IMR-90 (cell line): ENCODE measurements around the gene DALRD3. TPM values are rescaled to one million over a fixed set of nuclear protein-coding genes. Genes with fewer than 3 reads are reported as not detected.

Experiments
- ATAC-seq: fragments of 200-7000 bp; cut with Tn5 transposase; 2 replicates; pipeline ENCODE4 v1.9.1; 2020; ENCODE audit warnings: low read depth, mild to moderate bottlenecking, moderate library complexity
- BruUV-seq: library from RNA; stranded (reverse); fragments of 400-500 nt; replicated peaks from 2 replicates; lab custom pipeline; 2021; lab: Mats Ljungman, UMichigan
- CTCF ChIA-PET: fragments of 300-600 bp; formaldehyde crosslinking; extraction: SDS; loops from one replicate; lab custom pipeline; 2021; ENCODE audit warnings: antibody characterized with exemption; lab: Yijun Ruan, JAX
- POLR2A ChIA-PET: fragments of 300-600 bp; sonication (Branson Sonifier 250); formaldehyde crosslinking; loops from one replicate; lab custom pipeline; 2022; ENCODE audit warnings: antibody characterized with exemption; ENCODE audit not compliant: unreplicated experiment; lab: Charles Lee
- DNase-seq: peaks from one replicate; pipeline ENCODE4 v3.0.0; 2013
- H2AFZ ChIP-seq: replicated peaks from 2 replicates; pipeline ENCODE3; 2013; ENCODE audit warnings: low read length, mild to moderate bottlenecking; ENCODE audit not compliant: poor library complexity
- H2AK5ac ChIP-seq: 2 replicates; pipeline ENCODE4 v1.6.1; 2013; ENCODE audit warnings: low read depth, low read length, inconsistent platforms
- H2AK9ac ChIP-seq: replicated peaks from 2 replicates; pipeline ENCODE3; 2013; ENCODE audit warnings: mild to moderate bottlenecking, low read depth, low read length, moderate library complexity; ENCODE audit not compliant: poor library complexity
- H2BK120ac ChIP-seq: 2 replicates; pipeline ENCODE4 v1.6.1; 2013; ENCODE audit warnings: low read depth, low read length, inconsistent platforms
- H2BK15ac ChIP-seq: 3 replicates; pipeline ENCODE4 v1.6.1; 2013; ENCODE audit warnings: low read depth, low read length, inconsistent platforms
- H2BK20ac ChIP-seq: 2 replicates; pipeline ENCODE4 v1.6.1; 2013; ENCODE audit warnings: low read depth, mild to moderate bottlenecking, inconsistent platforms, low read length, moderate library complexity
- H2BK5ac ChIP-seq: 2 replicates; pipeline ENCODE4 v1.6.1; 2013; ENCODE audit warnings: mild to moderate bottlenecking, low read depth, low read length, inconsistent platforms; ENCODE audit not compliant: poor library complexity, severe bottlenecking
- H3K14ac ChIP-seq: replicated peaks from 2 replicates; pipeline ENCODE4 v1.6.1; 2013; ENCODE audit warnings: low read depth, low read length, inconsistent platforms
- H3K18ac ChIP-seq: 2 replicates; pipeline ENCODE4 v1.6.1; 2013; ENCODE audit warnings: low read depth, low read length, control low read depth
- H3K23ac ChIP-seq: 2 replicates; pipeline ENCODE4 v1.6.1; 2013; ENCODE audit warnings: low read depth, low read length, inconsistent platforms
- H3K27ac ChIP-seq: 2 replicates; pipeline ENCODE4 v1.5.1; 2013; ENCODE audit warnings: mild to moderate bottlenecking, control low read depth, low read length; ENCODE audit not compliant: insufficient read depth
- H3K27me3 ChIP-seq: 2 replicates; pipeline ENCODE4 v1.6.1; 2013; ENCODE audit warnings: low read length; ENCODE audit not compliant: control insufficient read depth, insufficient read depth
- H3K36me3 ChIP-seq: 2 replicates; pipeline ENCODE4 v1.6.1; 2013; ENCODE audit warnings: low read length, mixed read lengths; ENCODE audit not compliant: control insufficient read depth, insufficient read depth
- H3K4ac ChIP-seq: 2 replicates; pipeline ENCODE4 v1.6.1; 2013; ENCODE audit warnings: low read depth, low read length, inconsistent platforms
- H3K4me1 ChIP-seq: 2 replicates; pipeline ENCODE4 v1.6.1; 2013; ENCODE audit warnings: low read length, mixed read lengths; ENCODE audit not compliant: control insufficient read depth, insufficient read depth
- H3K4me2 ChIP-seq: 2 replicates; pipeline ENCODE4 v1.6.1; 2013; ENCODE audit warnings: low read depth, mild to moderate bottlenecking, control low read depth, low read length, moderate library complexity
- H3K4me3 ChIP-seq: 2 replicates; pipeline ENCODE4 v1.5.1; 2013; ENCODE audit warnings: low read depth, mild to moderate bottlenecking, control low read depth, low read length, moderate library complexity; ENCODE audit not compliant: insufficient read depth
- H3K56ac ChIP-seq: 2 replicates; pipeline ENCODE4 v1.6.1; 2013; ENCODE audit warnings: low read length, inconsistent platforms; ENCODE audit not compliant: insufficient read depth; ENCODE audit errors: extremely low read depth
- H3K79me1 ChIP-seq, 2 experiments: 2 replicates each; pipeline ENCODE4 v1.6.1; 2013; ENCODE audit warnings: low read length in 2 of 2, inconsistent platforms in 1 of 2, low read depth in 1 of 2
- H3K9ac ChIP-seq: 2 replicates; pipeline ENCODE4 v1.6.1; 2013; ENCODE audit warnings: low read depth, low read length, control low read depth
- H3K9me1 ChIP-seq: 2 replicates; pipeline ENCODE4 v1.6.1; 2013; ENCODE audit warnings: low read length, inconsistent platforms; ENCODE audit not compliant: insufficient read depth
- H3K9me3 ChIP-seq: 2 replicates; pipeline ENCODE4 v1.6.1; 2013; ENCODE audit warnings: low read length; ENCODE audit not compliant: control insufficient read depth, insufficient read depth
- H4K20me1 ChIP-seq: 2 replicates; pipeline ENCODE4 v1.6.1; 2013; ENCODE audit warnings: low read length, inconsistent platforms; ENCODE audit not compliant: insufficient read depth
- H4K5ac ChIP-seq: 2 replicates; pipeline ENCODE4 v1.6.1; 2013; ENCODE audit warnings: mild to moderate bottlenecking, low read depth, low read length, control low read depth
- H4K8ac ChIP-seq, 2 experiments: 2 replicates each; pipeline ENCODE4 v1.6.1; 2013; ENCODE audit warnings: low read depth in 2 of 2, low read length in 2 of 2, control low read depth in 1 of 2, inconsistent platforms in 1 of 2
- H4K91ac ChIP-seq: 2 replicates; pipeline ENCODE4 v1.6.1; 2013; ENCODE audit warnings: low read depth, low read length, inconsistent platforms; ENCODE audit not compliant: insufficient read depth
- BHLHE40 ChIP-seq: fragments of 150-350 bp; IDR thresholded peaks from 2 replicates; pipeline ENCODE4 v1.6.1; 2016; ENCODE audit warnings: mild to moderate bottlenecking, low read depth, low read length
- CEBPB ChIP-seq: IDR thresholded peaks from 2 replicates; pipeline ENCODE4 v1.6.1; 2012; ENCODE audit warnings: low read depth, low read length, improper control_type of control experiment
- CHD1 ChIP-seq: IDR thresholded peaks from 2 replicates; pipeline ENCODE4 v1.6.1; 2012; ENCODE audit warnings: low read depth, low read length, improper control_type of control experiment
- CTCF ChIP-seq: conservative IDR thresholded peaks from 2 replicates; pipeline ENCODE4 v1.5.1; 2012; ENCODE audit warnings: mild to moderate bottlenecking, low read depth, low read length, improper control_type of control experiment
- FOS ChIP-seq: fragments of 150-350 bp; IDR thresholded peaks from 2 replicates; pipeline ENCODE4 v1.6.1; 2016; ENCODE audit warnings: low read depth, low read length
- MAFK ChIP-seq: IDR thresholded peaks from 2 replicates; pipeline ENCODE4 v1.6.1; 2012; ENCODE audit warnings: low read depth, low read length, improper control_type of control experiment
- MXI1 ChIP-seq: IDR thresholded peaks from 2 replicates; pipeline ENCODE4 v1.6.1; 2012; ENCODE audit warnings: low read depth, mild to moderate bottlenecking, low read length, moderate library complexity, borderline replicate concordance
- NFE2L2 ChIP-seq: fragments of 150-350 bp; IDR thresholded peaks from 2 replicates; pipeline ENCODE4 v1.6.1; 2016; ENCODE audit warnings: low read depth, mild to moderate bottlenecking, low read length
- RAD21 ChIP-seq: IDR thresholded peaks from 2 replicates; pipeline ENCODE4 v1.6.1; 2012; ENCODE audit warnings: low read length, improper control_type of control experiment
- RCOR1 ChIP-seq: IDR thresholded peaks from 2 replicates; pipeline ENCODE4 v1.6.1; 2012; ENCODE audit warnings: mild to moderate bottlenecking, low read length, improper control_type of control experiment; ENCODE audit not compliant: insufficient replicate concordance
- RFX5 ChIP-seq: IDR thresholded peaks from 2 replicates; pipeline ENCODE4 v1.8.0; 2012; ENCODE audit warnings: low read depth, mild to moderate bottlenecking, low read length, moderate library complexity
- SMC3 ChIP-seq: fragments of 150-350 bp; IDR thresholded peaks from 2 replicates; pipeline ENCODE4 v1.6.1; 2016; ENCODE audit warnings: low read depth, mild to moderate bottlenecking, antibody characterized with exemption, low read length, moderate library complexity
- WGBS, 2 experiments: methylation state at CpG; one replicate each; pipeline versions ENCODE4 v1.1.5 to v1.1.7; 2013; ENCODE audit warnings: missing lambda C conversion rate in 2 of 2; ENCODE audit not compliant: insufficient read length in 1 of 2; ENCODE audit errors: extremely low coverage in 2 of 2; 5-methylcytosine and 5-hydroxymethylcytosine counted together
- dilution Hi-C: fragments of 300-500 bp; cut with HindIII; formaldehyde crosslinking; loops from one replicate; pipeline ENCODE4 v1.14.3; 2018; ENCODE audit warnings: low sequenced_read_pairs; ENCODE audit not compliant: unreplicated experiment
- in situ Hi-C: fragments of 300-500 bp; cut with MboI; formaldehyde crosslinking; loops from 3 replicates; pipeline ENCODE4 v1.14.3; 2019; ENCODE audit warnings: low sequenced_read_pairs, inconsistent platforms, mixed read lengths
- intact Hi-C: fragments of 100-400 bp; cut with micrococcal nuclease; formaldehyde crosslinking; loops from 2 replicates; pipeline ENCODE4 v1.10.0; 2022
- polyA plus RNA-seq, 3 experiments: library from polyadenylated mRNA; depleted of rRNA; stranded (reverse); fragments of >200 nt; gene quantifications; 2 replicates each; pipeline ENCODE4 v1.2.3, GENCODE V29; 2012; ENCODE audit warnings: low replicate concordance in 1 of 3
- total RNA-seq: library from RNA; depleted of rRNA; stranded (reverse); fragments of >200 nt; gene quantifications from 2 replicates; pipeline ENCODE4 v1.2.3, GENCODE V29; 2012
- TF ChIP-seq, protein P1 (sequence below): fragments of 150-350 bp; IDR thresholded peaks from 2 replicates; pipeline ENCODE4 v1.6.1; 2017; ENCODE audit warnings: mild to moderate bottlenecking, antibody characterized with exemption, low read length, low read depth
- TF ChIP-seq, protein P2 (sequence below): fragments of 150-350 bp; IDR thresholded peaks from 2 replicates; pipeline ENCODE4 v1.6.1; 2016; ENCODE audit warnings: low read depth, mild to moderate bottlenecking, low read length, moderate library complexity, borderline replicate concordance

Gene DALRD3
- total and polyA plus RNA-seq, 2 of the 4 experiments (the other 2 are of a cell fraction): 27.8 to 42.2 TPM

GRCh38 chr3:49016414-49017228, 1.8 kb downstream of the DALRD3 start:
- no peak overlapping the region for H2BK20ac ChIP-seq
- H2AK5ac ChIP-seq: no peak overlapping the region
- peaks cover 20 to 85% of the 10 kb centered on the region in 2 experiments; a peak in 3 of 4 replicates for H3K79me1 ChIP-seq
- no peak overlapping the region for H3K9ac ChIP-seq
- no peak overlapping the region for H3K27ac ChIP-seq
- H4K8ac ChIP-seq: 0 out of 4 replicates have a peak overlapping the region, but pooled peaks of 1 of the 2 experiments have one; percentile 98
- intact Hi-C loops (no loop called here), in situ Hi-C loops (no loop called here), dilution Hi-C loops (no loop called here)
- no TSS peak for BruUV-seq
- peaks cover 35% of the 10 kb centered on the region for H4K20me1 ChIP-seq
- DNase-seq (no peak), ATAC-seq (no peak)
- H3K36me3 ChIP-seq: peaks cover 48% of the 10 kb centered on the region
- H2AK9ac ChIP-seq: peak overlapping the region; percentile 97
- H4K91ac ChIP-seq: no peak overlapping the region
- ChIA-PET POLR2A (interaction anchor here (0.5 to 2.4 kb wide), 2 partner anchors 9 to 326 kb away, joined by 4 to 13 read pairs; partner anchors contain the start of gene WDR6), CTCF (no interaction called here)
- H3K18ac ChIP-seq: no peak overlapping the region
- H3K9me3 ChIP-seq: no peaks in the 10 kb centered on the region
- H3K56ac ChIP-seq: no peak overlapping the region
- peaks cover 13% of the 10 kb centered on the region for H3K4me1 ChIP-seq
- H4K5ac ChIP-seq: no peak overlapping the region
- no peak overlapping the region for H2BK15ac ChIP-seq
- no peaks in the 10 kb centered on the region for H3K27me3 ChIP-seq
- H3K23ac ChIP-seq: 0 out of 2 replicates have a peak overlapping the region, but pooled peaks have one; percentile 58
- no peak overlapping the region for H2BK120ac ChIP-seq
- WGBS, 2 experiments: 100% methylated on average over 1 of the region's 6 CpGs; no CpG with 5 or more reads in 1 of the 2 experiments
- H3K14ac ChIP-seq: 0 out of 2 replicates have a peak overlapping the region, but pooled peaks have one; percentile 8
- peak overlapping the region; percentile 33 for H2AFZ ChIP-seq
- no peak overlapping the region for H2BK5ac ChIP-seq
- H3K9me1 ChIP-seq: peaks cover 12% of the 10 kb centered on the region
- H3K4me3 ChIP-seq: no peak overlapping the region
- H3K4ac ChIP-seq: 0 out of 2 replicates have a peak overlapping the region, but pooled peaks have one; percentile 58
- H3K4me2 ChIP-seq: no peak overlapping the region
- TF ChIP-seq CHD1: no peak
- no peak for TF ChIP-seq CEBPB
- no peak for TF ChIP-seq MAFK
- TF ChIP-seq RAD21: no peak
- TF ChIP-seq RCOR1: no peak
- TF ChIP-seq MXI1: no peak
- TF ChIP-seq, protein P1, sequence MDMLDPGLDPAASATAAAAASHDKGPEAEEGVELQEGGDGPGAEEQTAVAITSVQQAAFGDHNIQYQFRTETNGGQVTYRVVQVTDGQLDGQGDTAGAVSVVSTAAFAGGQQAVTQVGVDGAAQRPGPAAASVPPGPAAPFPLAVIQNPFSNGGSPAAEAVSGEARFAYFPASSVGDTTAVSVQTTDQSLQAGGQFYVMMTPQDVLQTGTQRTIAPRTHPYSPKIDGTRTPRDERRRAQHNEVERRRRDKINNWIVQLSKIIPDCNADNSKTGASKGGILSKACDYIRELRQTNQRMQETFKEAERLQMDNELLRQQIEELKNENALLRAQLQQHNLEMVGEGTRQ: no peak
- TF ChIP-seq CTCF: no peak
- no peak for TF ChIP-seq NFE2L2
- no peak for TF ChIP-seq RFX5
- TF ChIP-seq, protein P2, sequence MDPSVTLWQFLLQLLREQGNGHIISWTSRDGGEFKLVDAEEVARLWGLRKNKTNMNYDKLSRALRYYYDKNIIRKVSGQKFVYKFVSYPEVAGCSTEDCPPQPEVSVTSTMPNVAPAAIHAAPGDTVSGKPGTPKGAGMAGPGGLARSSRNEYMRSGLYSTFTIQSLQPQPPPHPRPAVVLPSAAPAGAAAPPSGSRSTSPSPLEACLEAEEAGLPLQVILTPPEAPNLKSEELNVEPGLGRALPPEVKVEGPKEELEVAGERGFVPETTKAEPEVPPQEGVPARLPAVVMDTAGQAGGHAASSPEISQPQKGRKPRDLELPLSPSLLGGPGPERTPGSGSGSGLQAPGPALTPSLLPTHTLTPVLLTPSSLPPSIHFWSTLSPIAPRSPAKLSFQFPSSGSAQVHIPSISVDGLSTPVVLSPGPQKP: no peak
- TF ChIP-seq SMC3: no peak
- no peak for TF ChIP-seq BHLHE40
- TF ChIP-seq FOS: no peak
